Astrocyte (in vitro differentiated cells and primary cell): ENCODE results near the gene ZNF14.

Source experiments
- CTCF ChIP-seq: IDR thresholded peaks from 2 replicates; pipeline ENCODE4 v1.5.1; 2011; ENCODE audit warnings: low read depth, mild to moderate bottlenecking, inconsistent platforms, low read length, moderate library complexity; ENCODE audit not compliant: insufficient read depth
- EZH2 ChIP-seq: IDR thresholded peaks from 2 replicates; pipeline ENCODE4 v1.6.1; 2012; ENCODE audit warnings: mild to moderate bottlenecking, low read length, inconsistent platforms; ENCODE audit not compliant: insufficient read depth

GRCh38 chr19:19740755-19741154 lies 7.8 kb upstream of the ZNF14 start:
- TF ChIP-seq EZH2 (no peak), CTCF (no peak)
